ELF-1 (cell line): ENCODE measurements around the gene DNAH14.
"Not testable (repeated sequence)": the region's sequence is repeated elsewhere in the genome, so short reads cannot be mapped to it uniquely, and the experiment has no call there.

Experiments
- DNase-seq: peaks from one replicate; pipeline ENCODE4 v3.0.0-alpha.2; 2016; ENCODE audit warnings: low read depth, low spot score

Gene DNAH14

DNA sequence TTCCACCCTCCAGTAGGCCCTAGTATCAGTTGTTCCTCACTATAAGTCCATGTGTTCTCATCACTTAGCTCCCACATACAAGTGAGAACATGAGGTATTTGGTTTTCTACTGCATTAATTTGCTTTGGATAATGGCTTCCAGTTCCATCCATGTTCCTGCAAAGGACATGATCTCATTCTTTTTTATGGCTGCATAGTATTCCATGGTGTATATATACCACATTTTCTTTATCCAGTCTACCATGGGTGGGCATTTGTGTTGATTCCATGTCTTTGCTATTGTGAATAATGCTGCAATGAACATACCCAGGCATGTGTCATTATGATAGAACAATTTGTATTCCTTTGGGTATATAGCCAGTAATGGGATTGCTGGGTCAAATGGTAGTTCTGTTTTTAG lies 218.3 kb downstream of the DNAH14 start:
- DNase-seq, result not testable (repeated sequence)

DNA sequence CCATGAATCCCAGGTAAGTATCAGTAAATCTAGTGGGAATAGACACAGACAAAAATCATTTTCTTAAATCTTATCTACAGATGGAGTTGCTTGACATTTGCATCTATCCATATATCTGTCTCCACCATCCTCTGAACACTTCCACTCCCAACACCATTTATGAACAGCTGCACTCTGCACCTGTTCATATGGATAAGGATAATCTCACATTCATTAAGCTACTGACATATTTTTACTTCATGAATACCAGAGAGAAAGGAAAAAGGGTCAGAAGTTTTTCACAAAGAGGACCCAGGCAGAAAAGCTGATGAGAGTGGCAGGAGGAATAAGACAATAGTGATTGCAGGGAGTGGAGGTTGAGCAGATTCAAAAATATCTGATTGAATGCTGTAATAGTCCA lies 222.6 kb downstream of the DNAH14 start:
- DNase-seq, result no peak

DNA sequence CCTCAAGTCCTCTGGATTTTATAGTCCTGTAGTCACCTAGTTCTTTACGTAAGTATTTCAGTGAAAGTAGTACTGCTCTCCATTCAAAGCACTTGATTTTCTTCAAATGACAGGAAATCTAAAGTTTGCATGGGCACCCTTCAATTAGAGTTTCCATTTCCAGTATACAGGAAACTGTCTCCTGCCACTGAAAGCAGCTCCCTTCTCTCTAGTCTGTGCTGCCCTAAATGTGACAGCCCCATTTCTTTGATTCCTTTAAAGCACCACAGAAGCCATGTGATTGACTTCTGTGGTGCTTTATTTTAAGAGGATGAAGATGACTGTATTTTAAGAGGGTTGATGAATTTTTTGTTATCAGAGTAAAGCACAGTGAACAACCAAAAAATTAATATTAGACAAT lies 226.1 kb downstream of the DNAH14 start:
- DNase-seq, result no peak

DNA sequence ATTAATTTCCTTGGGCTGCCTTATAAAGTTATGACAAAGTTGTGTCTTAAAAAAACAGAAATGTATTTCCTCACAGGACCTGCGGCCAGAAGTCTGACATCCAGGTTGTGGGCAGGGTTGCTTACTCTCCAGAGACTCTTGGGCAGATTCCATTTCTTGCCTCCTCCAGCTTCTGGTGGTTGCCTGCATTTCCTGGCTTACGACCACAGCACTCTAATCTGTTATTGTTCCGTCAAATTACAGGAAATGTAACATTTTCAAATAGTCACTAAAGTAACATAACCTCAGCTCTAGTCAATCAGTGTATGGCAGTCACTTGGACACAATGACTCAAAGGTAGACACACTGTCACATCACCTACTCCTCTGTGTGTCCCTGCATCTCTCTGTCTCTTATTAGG lies 226.8 kb downstream of the DNAH14 start:
- no peak for DNase-seq

DNA sequence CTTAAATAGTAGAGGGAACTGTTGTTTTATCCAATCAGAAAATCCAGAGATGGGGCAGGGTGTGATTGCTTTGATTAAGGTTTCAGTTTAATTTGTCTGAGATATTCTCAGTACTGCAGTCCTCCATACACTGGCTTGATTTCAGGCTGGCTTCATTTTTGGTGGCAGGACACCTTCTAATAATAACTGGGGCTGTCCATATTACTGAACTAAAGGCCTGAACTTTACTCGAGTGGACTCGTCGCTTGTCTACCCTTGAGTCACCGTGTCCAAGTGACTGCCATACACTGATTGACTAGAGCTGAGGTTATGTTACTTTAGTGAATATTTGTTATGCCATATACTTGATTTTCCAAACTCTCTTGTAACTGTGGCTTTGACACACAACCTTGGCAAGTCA lies 228.8 kb downstream of the DNAH14 start:
- DNase-seq, result no peak

DNA sequence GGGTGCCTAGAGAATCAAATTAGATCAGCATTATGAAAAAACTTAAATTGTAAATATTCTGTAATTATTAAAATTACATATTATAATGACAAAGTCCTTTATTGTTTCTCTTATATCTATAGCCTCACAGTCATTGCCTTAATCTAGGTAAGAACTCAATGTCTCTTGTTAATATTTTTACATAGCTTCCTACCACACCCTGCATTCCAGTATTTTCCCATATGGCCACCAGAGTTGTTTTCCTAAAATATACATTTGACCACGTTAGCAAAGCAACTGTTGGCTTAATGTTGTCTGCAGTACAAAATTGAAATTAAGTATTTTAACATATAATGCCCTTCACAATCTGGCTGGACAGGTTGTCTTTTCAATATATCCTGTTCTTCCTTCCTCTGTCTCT lies 230.3 kb downstream of the DNAH14 start:
- DNase-seq, result no peak

DNA sequence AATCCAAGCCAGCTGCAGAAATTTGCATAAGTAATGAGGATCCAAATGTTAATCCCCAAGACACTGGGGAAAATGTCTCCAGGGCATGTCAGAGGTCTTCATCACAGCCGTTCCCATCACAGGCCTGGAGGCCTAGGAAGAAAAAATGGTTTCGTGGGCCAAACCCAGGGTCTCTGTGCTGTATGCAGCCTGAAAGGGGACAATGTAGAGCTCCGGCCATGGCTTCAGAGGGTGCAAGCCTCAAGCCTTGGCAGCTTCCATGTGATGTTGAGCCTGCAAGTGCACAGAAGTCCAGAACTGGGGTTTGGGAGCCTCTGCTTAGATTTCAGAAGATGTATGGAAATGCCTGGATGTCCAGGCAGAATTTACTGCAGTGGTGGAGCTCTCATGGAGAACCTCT lies 247.9 kb downstream of the DNAH14 start:
- not testable (repeated sequence) for DNase-seq

DNA sequence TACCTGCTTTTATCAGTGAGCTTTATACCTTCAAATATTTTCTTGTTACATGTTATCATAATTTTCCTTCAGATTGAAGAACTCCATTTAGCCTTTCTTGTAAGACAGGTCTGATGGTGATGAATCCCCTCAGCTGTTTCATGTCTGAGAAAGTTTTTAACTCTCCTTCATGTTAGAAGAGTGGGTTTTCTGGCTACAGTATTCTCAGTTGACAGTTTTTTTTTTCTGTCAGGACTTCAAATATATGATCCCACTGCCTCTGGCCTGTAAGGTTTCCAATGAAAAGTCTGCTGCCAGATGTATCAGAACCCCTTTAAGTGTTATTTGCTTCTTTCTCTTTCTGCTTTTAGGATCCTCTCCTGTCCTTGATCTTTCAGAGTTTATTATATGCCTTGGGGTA lies 250.2 kb downstream of the DNAH14 start:
- DNase-seq, result no peak

DNA sequence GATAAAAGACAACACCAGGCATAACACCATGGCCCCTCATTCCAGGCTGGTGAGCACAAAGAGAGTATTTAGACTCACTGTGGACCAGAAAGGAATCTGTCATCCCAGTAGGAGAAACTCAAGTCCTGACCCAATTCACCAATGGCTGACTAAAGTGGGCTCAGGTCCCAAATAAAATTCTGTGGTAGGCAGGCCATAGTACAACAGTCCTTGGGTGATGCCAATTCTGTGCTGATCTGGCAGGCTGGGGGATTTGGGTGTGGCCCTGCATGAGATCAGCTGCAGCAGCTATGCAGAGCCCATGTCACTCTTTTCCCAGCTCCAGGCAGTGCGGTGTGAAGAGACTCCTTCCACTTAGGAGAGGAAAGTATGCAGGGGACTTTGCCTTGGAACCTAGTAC lies 253.2 kb downstream of the DNAH14 start:
- DNase-seq, result no peak

DNA sequence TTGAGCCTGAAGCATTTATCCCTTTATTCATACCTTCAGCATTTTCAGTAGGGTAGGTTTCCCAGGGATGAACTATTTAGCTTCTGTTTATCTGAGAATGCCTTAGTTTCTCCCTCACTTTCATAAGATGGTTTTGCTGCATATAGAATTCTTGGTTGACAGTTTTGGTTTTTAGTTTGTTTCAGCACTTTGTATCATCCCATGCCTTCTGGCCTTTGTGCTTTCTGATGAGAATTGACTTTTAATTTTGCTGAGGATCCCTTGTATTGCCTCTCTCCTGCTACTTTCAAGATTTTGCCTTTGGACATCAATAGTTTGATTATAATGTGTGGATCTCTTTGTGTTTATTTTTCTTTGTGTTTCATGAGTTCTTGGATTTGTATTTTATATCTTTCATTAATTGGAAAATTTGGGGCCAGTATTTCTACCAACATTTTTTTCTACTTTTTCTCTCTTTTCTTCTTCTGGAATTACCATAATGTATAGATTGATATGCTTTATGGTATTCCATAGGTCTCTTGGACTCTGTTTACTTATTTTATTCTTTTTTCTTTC lies 261.8 kb downstream of the DNAH14 start:
- DNase-seq, result no peak

DNA sequence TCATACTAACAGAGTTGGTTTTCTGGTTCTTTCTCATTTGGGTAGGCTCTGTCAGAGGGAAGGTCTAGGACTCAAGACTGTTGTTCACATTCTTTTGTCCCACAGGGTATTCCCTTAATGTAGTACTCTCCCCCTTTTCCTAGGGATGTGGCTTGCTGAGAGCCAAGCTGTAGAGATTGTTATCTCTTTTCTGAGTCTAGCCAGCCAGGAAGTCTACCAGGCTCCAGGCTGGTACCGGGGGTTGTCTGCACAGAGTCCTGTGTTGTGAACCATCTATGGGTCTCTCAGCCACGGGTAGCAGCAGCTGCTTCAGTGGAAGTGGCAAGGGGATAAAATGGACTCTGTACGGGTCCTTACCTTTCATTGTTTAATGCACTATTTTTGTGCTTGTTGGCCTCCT lies 272.0 kb downstream of the DNAH14 start:
- DNase-seq, result no peak

DNA sequence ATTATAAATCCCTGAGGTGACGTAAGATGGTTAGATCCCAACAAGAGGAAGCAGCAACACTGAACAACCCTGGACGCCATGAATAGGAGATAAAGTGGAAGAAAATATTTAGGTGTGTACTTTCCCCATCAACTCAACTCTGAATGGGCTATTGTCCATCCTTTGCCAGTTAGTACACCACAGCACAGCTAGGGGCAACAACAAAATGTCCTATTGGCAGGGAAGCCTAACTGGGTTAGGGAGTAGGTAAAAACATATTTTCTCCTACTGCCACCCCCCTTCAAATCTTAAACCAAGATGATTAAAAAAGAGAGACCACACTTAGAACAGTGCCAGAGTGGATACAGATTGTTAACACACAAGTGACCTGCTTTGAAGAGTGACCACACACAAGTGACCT lies 278.3 kb downstream of the DNAH14 start:
- DNase-seq, result no peak

DNA sequence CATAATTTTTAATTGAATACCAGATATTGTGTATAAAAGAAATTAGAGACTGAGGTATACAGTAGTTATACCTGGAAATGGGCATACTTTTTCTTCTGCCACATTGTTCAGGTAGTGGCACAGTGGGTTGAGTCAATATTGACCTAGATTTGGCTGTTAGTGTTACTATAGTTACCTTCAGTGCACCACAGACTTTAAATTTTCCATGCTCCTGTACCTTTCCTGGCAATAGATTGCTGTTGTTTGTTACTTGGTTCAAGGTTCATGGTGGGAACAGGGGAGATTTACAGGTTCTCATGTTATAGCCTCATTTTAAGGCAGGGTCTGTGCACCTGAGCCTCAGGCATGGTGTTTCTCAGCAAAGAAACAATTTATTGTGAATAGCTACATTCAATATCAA lies 279.7 kb downstream of the DNAH14 start:
- DNase-seq, result no peak

DNA sequence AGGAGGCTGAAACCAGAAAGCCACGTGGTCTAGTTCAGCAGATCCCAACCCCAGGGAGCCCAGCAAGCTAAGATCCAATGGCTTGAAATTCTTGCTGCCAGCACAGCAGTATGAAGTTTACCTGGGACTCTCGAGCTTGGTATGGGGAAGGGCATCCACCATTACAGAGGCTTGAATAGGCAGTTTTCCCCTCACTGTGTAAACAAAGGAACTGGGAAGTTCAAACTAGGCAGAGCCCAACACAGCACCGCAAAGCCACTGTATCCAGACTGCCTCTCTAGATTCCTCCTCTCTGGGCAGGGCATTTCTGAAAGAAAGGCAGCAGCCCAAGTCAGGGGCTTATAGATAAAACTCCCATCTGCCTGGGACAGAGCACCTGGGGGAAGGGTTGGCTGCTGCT lies 280.7 kb downstream of the DNAH14 start:
- DNase-seq, result not testable (repeated sequence)

DNA sequence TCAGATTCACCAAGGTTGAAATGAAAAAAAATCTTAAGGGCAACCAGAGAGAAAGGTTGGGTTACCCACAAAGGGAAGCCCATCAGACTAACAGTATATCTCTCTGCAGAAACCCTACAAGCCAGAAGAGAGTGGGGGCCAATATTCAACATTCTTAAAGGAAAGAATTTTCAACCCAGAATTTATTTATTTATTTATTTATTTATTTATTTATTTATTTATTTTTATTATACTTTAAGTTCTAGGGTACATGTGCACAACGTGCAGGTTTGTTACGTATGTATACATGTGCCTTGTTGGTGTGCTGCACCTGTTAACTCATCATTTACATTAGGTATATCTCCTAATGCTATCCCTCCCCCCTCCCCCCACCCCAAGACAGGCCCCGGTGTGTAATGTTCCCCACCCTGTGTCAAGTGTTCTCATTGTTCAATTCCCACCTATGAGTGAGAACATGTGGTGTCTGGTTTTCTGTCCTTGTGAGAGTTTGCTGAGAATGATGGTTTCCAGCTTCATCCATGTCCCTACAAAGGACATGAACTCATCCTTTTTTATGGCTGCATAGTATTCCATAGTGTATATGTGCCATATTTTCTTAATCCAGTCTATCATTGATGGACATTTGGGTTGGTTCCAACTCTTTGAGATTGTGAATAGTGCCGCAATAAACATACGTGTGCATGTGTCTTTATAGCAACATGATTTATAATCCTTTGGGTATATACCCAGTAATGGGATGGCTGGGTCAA lies 282.4 kb downstream of the DNAH14 start:
- DNase-seq, result not testable (repeated sequence)

DNA sequence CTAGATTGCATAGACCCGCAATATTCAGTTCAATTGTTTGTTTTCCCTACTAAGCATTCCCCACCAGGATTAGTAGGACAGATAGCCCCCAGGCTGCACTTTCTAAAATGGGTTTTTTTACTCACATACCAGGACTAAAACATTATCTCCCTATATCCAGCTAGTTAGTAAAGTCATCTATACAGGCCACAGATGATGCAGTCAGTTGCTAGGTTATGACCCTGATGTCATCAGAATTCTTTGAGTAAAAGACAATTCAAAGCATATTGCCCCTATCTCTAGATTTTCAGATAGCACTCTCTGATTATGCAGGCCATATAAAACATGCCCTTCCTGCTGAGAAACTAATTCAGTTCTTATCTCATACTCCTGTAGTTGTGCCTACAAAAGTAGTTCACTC lies 294.8 kb downstream of the DNAH14 start:
- no peak for DNase-seq

DNA sequence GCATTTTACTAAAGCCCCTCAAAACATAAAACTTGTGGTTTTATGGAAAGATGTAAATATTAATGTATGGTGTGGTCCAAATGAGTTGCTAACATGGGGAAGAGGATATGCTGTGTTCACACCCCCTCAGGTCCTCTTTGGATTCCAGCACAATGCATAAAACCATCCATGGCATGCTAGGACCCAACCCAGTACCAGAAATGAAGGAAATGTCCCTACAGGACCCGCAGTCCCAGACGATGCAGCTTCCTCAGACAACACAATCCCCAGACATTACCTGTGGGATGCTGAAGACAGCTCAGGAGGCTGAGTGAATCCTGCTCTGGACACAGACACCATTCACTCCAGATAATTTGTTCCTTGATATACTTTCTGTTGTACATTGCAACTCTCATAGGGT lies 296.2 kb downstream of the DNAH14 start:
- DNase-seq, result no peak

DNA sequence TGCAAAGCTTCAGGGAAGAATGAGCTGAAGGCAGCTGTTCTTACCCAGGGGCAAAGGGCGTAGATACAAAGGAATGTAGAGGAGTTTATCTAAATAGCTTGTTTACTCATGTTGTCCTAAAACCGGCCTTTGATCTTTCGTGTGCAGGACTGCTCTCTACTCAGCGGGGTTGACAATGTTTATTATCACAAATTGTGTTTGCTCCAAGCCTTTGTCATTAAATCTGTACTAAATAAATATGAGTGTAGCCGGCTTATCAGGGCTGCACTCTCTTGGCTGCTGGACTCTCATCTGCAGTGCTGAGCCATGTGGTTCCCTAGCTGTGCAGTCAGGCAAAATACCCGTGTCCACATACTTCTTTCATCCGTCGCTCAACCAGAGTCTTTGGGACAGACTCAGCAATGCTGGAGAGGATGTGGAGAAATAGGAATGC lies 299.4 kb downstream of the DNAH14 start:
- peak; percentile 34 for DNase-seq

DNA sequence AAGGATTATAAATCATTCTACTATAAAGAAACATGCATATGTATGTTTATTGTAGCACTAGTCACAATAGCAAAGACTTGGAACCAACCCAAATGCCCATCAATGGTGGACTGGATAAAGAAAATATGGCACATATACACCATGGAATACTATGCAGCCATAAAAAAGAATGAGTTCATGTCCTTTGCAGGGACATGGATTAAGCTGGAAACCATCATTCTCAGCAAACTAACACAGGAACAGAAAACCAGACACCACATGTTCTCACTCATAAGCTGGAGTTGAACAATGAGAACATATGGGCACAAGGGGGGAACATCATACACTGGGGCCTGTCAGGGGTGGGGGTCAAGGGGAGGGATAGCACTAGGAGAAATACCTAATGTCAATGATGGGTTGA lies 300.0 kb downstream of the DNAH14 start:
- not testable (repeated sequence) for DNase-seq

DNA sequence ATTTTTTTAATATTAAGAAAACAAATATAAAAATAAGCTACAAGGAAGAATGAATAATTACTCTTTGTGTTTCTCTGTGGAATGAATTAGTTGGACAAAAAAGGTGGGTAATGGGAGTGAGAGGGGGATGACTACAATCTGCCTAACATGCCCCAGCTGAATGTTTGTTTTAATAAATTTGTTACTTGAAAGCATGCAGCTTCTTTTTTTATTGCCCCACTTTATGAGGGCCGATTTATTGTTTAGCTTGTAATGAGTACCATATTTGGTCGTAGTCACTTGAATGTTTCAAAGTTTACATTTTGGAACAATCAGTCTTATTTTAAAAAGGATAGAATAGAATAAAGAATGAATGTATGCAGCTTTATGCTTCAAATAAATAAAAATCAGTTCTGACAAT lies 301.0 kb downstream of the DNAH14 start:
- no peak for DNase-seq

DNA sequence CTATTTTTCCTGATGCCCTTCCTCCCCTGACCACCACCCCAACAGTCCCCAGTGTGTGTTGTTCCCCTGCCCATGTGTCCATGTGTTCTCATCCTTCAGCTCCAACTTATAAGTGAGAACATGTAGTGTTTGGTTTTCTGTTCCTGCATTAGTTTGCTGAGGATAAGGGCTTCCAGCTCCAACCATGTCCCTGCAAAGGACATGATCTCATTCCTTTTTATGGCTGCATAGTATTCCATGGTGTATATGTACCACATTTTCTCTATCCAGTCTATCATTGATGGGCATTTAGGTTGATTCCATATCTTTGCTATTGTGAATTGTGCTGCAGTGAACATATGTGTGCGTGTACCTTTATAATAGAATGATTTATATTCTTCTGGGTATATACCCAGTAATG lies 303.5 kb downstream of the DNAH14 start:
- DNase-seq, result not testable (repeated sequence)

DNA sequence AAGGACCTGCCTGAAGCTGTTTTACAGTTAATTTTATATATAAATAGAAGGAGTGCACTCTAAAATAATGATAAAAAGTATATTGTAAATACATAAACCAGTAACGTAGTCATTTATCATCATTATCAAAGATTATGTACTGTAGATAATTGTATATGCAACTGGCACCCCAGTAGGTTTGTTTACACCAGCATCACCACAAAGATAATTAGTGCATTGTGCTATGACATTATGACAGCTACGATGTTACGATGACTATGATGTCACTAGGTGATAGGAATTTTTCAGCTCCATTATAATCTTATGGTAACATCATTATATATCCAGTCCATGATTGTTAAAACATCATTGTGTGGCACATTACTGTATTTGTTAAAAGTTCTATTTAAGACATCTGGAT lies 313.1 kb downstream of the DNAH14 start:
- DNase-seq, result no peak

DNA sequence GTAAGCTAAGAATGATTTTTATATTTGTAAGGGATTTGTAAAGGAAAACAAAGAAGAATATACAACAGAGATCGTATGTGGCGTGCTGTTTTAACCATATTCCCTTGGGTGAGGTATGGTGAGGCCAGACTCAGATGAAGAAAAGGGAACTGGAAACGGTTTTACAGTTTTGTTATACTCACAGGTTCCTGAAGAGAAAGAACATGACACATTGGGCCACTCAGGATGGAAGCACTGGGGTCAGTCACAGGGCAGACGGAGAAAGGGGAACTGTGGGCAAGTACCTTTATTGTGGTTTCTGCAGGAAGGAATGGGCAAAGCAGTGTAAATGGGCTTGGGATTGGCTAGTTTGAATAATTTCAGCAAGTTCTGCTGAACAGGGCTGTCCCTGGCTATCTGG lies 321.0 kb downstream of the DNAH14 start:
- DNase-seq, result no peak

DNA sequence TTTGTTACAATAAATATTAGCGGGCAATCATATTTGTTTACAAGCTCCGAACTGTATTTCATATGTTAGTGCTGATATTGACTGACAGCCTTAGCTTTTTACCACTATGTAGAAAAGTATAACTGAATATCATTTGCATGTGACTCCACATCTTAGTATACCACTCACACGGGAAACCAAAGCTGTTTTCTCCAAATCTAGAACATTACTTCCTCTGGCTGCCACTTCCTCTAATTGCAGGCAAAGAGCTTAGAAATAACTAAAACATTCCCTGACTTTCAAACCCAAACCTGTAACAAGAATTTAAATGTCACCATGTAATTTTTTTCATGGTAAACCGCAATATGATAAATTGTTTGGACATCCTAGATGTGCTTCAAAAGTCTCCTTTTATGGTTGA lies 323.7 kb downstream of the DNAH14 start:
- no peak for DNase-seq
